ENCODE measurements around the gene CUX1. TPM values are rescaled to one million over a fixed set of nuclear protein-coding genes. Genes with fewer than 3 reads are reported as not detected.

CUX1 gene
- total and polyA plus RNA-seq, 2 of the 13 experiments (the other 11 are each of a cell fraction or from before 2014, with no cell fraction given): 13.7 to 14.9 TPM

- TF ChIP-seq ZBTB44 (CRISPR knock-in tag; IDR thresholded peaks at IDR 0.05) (no peak), ZNF720 (CRISPR knock-in tag; IDR thresholded peaks at IDR 0.05) (no peak), CREBL2 (CRISPR knock-in tag; IDR thresholded peaks at IDR 0.05; ENCODE audit: borderline replicate concordance) (peak; percentile 32; the same call in 1 of the 2 replicates), ZHX1 (CRISPR knock-in tag; IDR thresholded peaks at IDR 0.05; ENCODE audit: low read depth) (no peak), TOPORS (CRISPR knock-in tag; IDR thresholded peaks at IDR 0.05) (0 out of 2 replicates have a peak, but pooled peaks have one; percentile 27), SMC3 (IDR thresholded peaks at IDR 0.05; ENCODE audit: low read length) (no peak; the same call in 1 of the 2 replicates), IRF2 (CRISPR knock-in tag; IDR thresholded peaks at IDR 0.05) (no peak), ZNF3 (CRISPR knock-in tag; IDR thresholded peaks at IDR 0.05) (no peak), ATF3 (CRISPR knock-in tag; IDR thresholded peaks at IDR 0.05) (0 out of 2 replicates have a peak, but pooled peaks have one; percentile 32), UBTF (CRISPR knock-in tag; IDR thresholded peaks at IDR 0.05) (peak; percentile 52; the same call in 1 of the 2 replicates), ZNF160 (CRISPR knock-in tag; IDR thresholded peaks at IDR 0.05) (0 out of 2 replicates have a peak, but pooled peaks have one; percentile 29), SOX6 (IDR thresholded peaks at IDR 0.05) (no peak), SOX6 (CRISPR knock-in tag; IDR thresholded peaks at IDR 0.05) (no peak), ZNF782 (CRISPR knock-in tag; IDR thresholded peaks at IDR 0.05; ENCODE audit: borderline replicate concordance) (no peak), GMEB1 (CRISPR knock-in tag; IDR thresholded peaks at IDR 0.05; ENCODE audit: borderline replicate concordance) (0 out of 2 replicates have a peak, but pooled peaks have one; percentile 14), E2F1 (CRISPR knock-in tag; IDR thresholded peaks at IDR 0.05) (0 out of 2 replicates have a peak, but pooled peaks have one; percentile 41)
Measured at GRCh38 chr7:101814081-101814990, 3.1 kb upstream of the CUX1 start (continued).
